HEK293T (cell line): ENCODE results near the gene GNAT3.

Experiments used
- ARNT ChIP-seq: fragments of 450-650 bp; IDR thresholded peaks from 2 replicates; pipeline ENCODE4 v1.6.1; 2017; ENCODE audit warnings: mild to moderate bottlenecking
- CTBP1 ChIP-seq: fragments of 450-650 bp; IDR thresholded peaks from 2 replicates; pipeline ENCODE4 v1.6.1; 2016; ENCODE audit warnings: borderline replicate concordance
- ELF4 ChIP-seq: fragments of 450-650 bp; IDR thresholded peaks from 2 replicates; pipeline ENCODE4 v1.6.1; 2017; ENCODE audit warnings: antibody characterized with exemption
- FOXA1 ChIP-seq: fragments of 450-650 bp; IDR thresholded peaks from 2 replicates; pipeline ENCODE4 v1.6.1; 2016; ENCODE audit warnings: mild to moderate bottlenecking
- FOXK2 ChIP-seq: fragments of 450-650 bp; IDR thresholded peaks from 2 replicates; pipeline ENCODE4 v1.6.1; 2016; ENCODE audit warnings: mild to moderate bottlenecking
- FOXM1 ChIP-seq: fragments of 450-650 bp; IDR thresholded peaks from 2 replicates; pipeline ENCODE4 v1.6.1; 2017; ENCODE audit warnings: mild to moderate bottlenecking, borderline replicate concordance
- HDGF ChIP-seq: fragments of 450-650 bp; IDR thresholded peaks from 2 replicates; pipeline ENCODE4 v1.6.1; 2017; ENCODE audit warnings: antibody characterized with exemption, borderline replicate concordance
- LEF1 ChIP-seq: fragments of 450-650 bp; IDR thresholded peaks from 2 replicates; pipeline ENCODE4 v1.6.1; 2017; ENCODE audit warnings: mild to moderate bottlenecking, borderline replicate concordance
- NFRKB ChIP-seq: fragments of 450-650 bp; IDR thresholded peaks from 2 replicates; pipeline ENCODE4 v1.6.1; 2016; ENCODE audit warnings: mild to moderate bottlenecking, moderate library complexity
- PKNOX1 ChIP-seq: fragments of 450-650 bp; IDR thresholded peaks from 2 replicates; pipeline ENCODE4 v1.6.1; 2016
- SP1 ChIP-seq: fragments of 450-650 bp; IDR thresholded peaks from 2 replicates; pipeline ENCODE4 v1.6.1; 2017
- SUZ12 ChIP-seq: fragments of 450-650 bp; IDR thresholded peaks from 2 replicates; pipeline ENCODE4 v1.6.1; 2016; ENCODE audit warnings: mild to moderate bottlenecking
- TARDBP ChIP-seq: fragments of 450-650 bp; IDR thresholded peaks from 2 replicates; pipeline ENCODE4 v1.6.1; 2016
- ZNF384 ChIP-seq: fragments of 450-650 bp; IDR thresholded peaks from 2 replicates; pipeline ENCODE4 v1.6.1; 2016

GRCh38 chr7:80458822-80459725, 52.8 kb downstream of the GNAT3 start:
- TF ChIP-seq FOXK2 (no peak), ARNT (no peak), CTBP1 (no peak), SP1 (no peak), HDGF (no peak), NFRKB (no peak), FOXA1 (no peak), SUZ12 (no peak), PKNOX1 (no peak), FOXM1 (no peak), TARDBP (no peak), ELF4 (no peak), LEF1 (no peak), ZNF384 (no peak)
